GM18873 (cell line): ENCODE results near the gene STAC.
"Not testable (repeated sequence)": the region's sequence is repeated elsewhere in the genome, so short reads cannot be mapped to it uniquely, and the experiment has no call there.

Experiments used
- ATAC-seq: cut with Tn5 transposase; IDR thresholded peaks from one replicate; pipeline ENCODE4 v1.9.1; 2021; ENCODE audit warnings: mild to moderate bottlenecking, moderate library complexity, moderate number of reproducible peaks; ENCODE audit not compliant: unreplicated experiment, low FRiP score

STAC gene

DNA sequence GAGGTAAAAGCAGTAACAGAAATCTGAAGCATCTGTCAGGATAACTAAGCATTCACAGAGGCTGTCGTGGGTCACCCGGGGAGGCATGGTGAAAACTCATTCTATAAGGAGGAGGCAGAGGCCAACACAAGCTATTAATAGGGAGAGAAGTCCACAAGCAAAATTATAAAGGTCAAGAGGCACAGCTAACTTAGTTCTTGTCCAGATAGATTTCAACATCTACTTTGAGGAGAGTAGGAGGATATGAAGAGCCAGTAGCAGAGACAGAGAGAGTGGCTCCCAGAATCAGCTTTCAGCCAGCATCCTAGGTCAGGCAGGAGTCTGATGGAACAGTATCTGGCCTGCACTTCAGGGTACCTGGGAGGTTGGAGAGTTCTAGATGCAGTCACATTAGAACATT lies 95.3 kb downstream of the STAC start:
- ATAC-seq = no peak

DNA sequence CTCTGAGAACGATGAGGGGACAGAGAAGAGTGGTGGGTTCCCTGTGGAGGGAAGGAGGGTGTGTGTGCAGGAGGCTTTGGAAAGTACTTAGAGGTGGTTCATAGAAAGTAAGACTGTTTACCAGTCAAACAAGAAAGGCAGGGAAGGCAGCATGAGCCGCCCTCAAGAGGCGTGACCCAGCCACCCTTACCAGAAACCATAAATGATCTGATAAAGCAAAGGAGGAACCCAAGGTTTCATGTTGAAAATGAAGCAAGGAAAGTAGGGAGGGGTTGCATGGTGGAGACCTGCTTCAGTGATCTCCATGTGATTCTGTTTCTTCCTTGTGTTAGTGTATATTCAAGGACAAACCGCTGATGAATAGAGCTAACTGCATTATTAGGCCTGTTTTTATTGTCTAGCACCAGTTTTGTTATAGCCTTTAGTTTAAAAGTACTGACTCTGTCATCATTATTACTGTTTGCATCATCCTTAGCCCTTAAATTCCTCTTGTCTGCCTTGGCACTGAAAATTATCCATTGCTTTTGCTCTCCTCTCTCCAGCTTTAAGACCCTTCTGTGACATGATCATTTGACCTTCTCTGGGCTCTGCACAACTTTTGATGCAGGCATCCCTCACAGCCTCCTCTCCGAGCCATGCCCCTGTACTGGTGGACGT lies 96.1 kb downstream of the STAC start:
- ATAC-seq = no peak

DNA sequence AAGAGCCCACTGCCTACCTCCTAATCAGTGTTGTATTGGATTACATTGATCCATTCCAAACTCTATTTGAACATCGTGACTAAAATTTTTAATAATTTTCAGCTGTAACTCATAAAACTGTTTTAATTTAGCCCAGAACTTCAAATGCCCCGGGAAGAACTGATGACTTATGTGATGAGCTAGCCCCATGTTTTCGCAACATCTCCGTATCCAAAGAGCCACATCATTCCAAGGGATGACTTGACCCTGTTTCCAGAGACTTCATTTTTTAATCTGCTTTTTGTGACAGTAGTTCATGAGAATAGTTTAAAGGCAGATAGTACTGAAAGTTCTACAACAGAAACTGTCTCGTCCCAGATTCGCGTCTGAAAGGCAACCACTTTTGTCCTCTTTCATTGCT lies 97.4 kb downstream of the STAC start:
- ATAC-seq = no peak

DNA sequence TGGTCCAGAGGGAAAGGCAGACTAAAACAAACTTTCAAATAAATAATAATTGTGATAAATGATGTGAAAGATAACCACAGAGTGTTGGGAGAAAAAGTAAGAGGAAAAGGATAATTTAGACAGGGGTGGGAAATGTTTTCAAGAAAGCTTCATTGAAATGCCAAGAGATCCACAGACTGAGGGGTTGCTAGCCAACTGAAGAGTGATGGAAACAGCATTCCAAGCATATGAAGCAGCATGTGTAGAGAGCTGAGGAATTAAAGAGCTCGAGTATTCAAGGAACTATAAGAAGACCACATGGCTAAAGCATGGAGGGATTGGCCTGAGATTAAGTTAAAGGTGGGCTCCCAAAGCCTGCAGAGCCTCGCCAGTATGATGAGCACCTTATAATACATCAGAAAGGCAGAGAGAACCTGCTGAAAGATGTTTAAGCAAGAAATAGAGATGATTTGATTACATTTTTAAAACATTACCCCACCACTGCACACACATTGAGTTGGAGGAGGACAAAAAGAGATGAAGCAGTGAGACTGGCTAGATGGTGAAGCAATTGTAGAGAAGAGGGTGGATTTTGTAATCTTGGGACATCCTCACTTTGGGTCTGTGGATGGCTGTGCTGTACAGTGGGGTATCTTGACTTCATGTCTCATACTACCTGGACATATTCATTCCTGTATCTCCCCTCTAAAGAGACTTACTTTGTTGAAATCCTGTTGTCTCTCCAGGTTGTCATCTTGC lies 100.8 kb downstream of the STAC start:
- no peak for ATAC-seq

DNA sequence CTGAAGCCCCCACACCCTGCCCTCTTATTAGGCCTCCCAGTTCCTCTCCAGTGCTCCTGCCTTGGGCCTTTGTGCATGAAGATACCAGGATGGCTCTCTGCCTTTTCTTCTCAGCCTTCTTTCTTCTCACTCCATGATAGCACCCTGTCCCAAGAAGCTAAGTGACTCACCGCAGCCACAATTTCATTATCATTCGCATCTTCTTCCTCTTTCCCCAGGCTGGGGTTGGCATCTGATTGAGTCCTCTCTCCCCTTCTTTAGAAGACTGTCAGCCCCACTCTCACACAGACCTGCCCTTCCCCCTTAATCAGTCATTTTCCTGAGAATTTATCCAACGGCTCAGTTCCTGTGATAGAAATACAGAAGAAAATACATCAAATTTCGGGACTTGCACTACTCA lies 102.0 kb downstream of the STAC start:
- ATAC-seq = no peak

DNA sequence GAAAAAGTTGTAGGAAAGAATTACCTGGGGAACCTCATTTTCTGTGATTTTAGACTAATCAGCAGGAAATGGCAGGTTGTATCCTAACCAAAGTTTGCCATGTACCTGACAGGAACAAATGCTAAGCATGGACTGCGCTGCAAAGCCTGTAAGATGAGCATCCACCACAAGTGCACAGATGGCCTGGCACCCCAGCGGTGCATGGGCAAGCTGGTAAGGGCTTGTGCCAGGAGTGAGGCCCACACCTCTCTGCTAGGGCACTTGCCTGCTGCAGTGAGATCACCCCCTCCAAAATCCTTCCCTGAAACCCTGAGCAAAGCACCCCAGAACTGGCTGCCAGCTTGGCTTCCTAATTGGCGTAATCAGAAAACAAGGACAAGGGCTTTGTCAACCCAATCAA lies 102.6 kb downstream of the STAC start:
- ATAC-seq = no peak

DNA sequence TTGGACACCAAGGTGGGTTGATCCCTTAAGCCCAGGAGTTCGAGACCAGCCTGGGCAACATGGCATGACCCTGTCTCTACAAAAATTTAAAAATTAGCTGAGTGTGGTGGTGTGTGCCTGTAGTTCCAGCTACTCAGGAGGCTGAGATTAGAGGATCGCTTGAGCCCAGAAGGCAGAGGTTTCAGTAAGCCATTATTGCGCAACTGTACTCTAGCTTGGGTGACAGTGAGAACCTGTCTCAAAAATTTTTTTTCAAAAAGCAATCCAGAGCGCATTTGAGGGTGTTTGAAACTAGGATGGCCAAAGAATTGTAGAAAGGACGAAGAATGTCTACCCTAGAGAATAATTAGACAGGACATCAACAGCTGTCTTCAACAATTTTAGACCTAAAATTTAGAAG lies 103.4 kb downstream of the STAC start:
- no peak for ATAC-seq

DNA sequence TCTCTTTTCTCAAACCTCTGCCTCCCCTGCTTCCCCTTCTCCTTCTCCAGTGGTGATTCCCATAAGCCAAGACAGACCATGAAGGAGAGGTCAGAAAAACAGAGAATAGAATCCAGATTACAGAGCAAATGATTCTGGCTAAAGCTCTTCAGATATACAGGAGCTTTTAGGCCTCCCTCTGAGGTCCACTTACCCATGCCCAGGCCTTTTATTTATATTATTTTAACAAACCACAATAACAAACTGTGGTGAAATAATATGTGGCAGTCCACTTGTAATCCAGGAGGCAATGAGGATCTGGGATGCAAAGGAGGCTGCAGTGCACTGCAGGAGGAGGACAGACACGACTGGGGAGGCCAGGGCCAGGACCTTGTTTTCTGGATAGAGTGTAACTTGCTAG lies 104.1 kb downstream of the STAC start:
- no peak for ATAC-seq

DNA sequence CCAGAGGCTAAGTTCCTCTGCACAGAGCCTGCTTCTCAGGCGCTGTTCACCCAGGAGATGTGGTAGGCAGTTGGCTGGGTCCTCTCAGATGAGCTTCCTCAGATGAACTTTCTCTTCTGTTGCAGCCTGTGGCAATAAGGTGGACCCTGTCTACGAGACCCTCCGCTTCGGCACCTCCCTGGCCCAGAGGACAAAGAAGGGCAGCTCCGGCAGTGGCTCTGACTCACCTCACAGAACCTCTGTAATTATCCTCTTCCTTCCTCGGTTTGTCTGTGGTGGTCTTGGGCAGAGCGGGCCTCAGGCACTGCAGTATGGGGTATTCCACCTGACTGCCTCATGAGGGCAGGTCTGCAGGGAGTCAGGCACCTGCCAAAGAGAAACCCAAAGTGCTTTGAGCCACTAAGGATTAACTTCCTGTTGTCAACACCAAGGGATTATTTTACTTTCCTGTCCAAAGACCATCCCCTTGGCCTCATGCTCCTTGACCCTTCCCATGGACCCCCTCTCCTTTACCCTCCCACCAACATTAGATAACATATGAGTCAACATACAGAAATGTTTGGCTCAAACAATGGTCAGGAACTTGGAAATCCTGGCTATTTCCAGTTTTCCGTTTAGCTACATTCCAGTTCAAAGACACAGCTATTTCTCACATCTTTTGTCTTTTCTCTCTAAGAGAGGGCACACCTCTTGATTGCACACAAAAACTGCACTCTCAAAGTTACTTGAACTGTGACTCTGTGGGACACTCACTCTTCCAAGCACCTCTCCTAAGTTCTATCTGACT lies 105.9 kb downstream of the STAC start:
- ATAC-seq = no peak

DNA sequence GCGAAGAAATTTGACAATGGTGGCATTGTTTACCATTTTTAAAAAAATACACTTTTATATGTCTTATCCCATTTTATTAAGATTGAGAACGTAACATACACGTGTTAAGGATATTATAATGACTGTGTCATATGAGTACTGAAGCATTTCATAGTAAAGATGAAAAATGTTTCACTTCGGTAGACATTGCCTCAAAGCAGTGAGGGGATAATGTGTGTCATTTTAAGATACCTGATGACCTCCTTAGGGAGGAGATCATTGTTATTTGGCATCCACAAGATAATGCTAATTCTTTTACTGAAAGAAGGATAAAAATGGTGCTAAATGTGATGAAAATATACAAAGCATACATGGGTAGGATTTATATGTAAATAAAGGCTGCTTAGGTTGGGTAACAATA lies 107.3 kb downstream of the STAC start:
- ATAC-seq = no peak

DNA sequence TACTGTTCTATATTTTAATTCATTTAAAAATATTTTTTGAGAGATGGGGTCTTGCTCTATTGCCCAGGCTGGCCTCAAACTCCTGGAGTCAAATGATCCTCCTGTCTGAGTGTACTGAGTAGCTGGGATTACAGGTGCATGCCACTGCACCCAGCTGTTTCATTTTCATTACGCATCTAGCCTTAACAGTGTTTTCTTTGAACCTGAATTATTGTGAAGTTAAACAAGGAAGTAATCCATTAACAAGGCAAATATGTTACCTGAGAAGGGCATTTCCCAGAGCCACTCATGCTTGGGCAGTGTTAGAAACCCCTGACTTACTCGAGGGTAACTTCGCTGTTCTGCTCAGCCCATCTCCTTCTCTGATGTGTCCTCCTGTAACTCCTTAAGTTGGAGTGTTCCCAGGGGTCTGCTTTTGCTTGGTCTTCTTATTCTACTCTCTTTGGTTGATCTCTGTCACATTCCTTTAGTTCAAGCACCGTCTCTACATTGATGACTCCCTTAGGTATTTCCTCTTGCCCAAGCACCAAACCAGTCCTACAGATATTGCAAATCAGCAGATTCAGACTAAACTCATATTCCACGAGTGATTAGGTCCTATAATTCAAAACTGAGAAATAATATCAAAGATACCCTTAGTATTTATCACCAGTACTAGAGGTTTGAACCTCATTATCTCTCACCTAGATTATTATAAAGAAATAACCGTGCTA lies 107.9 kb downstream of the STAC start:
- ATAC-seq = peak; percentile 67

DNA sequence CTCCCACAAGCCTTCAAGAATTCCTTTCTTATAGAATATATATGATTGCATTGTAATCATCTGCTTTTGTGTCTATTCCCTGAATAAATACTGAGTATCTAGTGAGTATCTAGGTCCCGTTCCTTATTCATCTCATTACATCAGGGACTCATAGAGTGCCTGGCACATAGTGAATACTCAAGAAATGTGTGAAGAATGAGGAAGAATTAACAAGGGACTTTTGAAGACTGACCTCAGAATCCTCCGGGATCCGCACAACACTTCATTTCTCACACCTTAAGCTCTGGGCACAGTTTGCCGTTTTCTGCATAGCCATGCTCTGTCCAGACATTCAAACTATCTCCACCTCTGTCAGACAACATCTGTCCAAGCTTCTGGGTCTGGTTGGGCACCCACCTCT lies 108.8 kb downstream of the STAC start:
- no peak for ATAC-seq

DNA sequence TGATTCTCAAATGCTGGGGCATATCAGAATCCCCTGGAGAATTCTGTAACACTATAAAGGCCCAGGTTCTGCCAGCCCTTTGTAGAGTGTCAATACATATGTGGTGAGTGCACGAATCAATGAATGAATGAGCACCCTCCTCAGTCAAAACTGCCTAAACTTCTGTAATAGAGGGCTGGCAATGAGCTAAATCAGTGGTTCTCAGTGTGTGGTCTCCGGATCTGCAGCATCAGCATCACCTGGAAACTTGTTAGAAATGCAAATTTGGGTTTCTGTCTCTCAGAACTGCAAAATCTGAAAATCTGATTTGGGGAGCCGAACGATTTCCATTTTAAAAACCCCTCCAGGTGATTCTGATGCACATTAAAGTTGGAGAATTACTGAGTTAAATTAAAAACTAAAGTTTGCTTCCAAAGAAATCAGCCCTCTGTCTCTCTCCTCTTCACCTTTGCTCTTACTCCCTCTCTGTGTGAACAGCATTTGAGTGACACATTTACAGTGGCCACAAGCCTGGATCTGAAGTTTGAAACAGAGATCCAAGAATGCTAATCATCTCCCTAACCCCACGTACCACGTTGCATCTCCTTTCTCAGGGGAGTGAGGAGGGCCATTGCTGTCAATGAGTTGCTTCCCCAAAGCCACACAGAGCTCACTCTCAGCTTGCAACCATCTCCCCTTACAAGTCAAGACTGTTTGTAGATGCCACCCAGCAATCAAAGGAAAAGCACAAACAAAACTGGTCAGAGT lies 109.5 kb downstream of the STAC start:
- ATAC-seq = no peak

DNA sequence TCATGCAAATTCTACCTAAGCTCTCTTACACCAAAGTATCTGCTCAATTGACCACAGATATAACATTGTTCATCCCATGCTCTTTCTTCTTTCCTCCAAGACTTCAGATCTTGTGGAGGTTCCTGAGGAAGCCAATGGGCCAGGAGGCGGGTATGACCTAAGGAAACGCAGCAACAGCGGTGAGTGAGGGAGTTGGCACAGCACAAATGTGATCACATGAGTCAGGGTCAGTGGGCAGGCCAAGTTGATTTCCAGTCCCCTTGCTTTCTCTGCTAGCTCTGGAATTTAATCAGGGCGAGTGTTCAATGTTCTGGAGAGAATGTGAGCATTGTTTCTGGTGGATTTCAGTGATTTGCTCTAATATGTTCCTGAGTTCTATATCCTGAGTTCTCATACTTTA lies 112.7 kb downstream of the STAC start:
- no peak for ATAC-seq

DNA sequence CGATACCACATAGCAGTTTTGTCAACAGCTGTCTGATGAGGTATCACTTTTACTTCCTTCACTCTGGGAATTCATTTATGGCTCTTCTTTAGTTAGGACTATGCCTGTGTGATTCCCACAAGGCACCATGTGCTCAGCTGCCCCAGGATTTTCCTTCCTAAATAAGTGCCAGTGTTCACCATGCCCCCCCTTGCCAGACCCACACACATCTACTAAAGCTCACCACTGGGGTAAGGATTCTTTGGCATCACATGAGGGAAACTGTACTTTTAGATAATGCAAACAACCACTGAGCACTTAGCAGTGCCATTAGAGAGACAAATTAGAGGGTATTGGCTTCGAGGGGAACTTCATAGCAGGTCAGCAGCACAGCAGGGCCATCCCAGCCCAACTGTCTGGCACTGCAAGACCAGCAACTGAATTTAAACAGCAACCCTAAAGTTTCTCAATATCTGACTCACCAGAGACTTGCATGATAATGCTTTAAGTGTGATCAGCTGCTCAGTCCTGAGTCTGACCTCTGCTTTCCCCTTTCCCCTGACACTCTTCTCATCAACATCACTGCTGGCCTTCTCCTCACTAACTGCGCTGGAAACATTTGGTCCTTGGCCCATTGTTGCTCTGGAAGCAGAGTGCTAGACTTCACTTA lies 114.3 kb downstream of the STAC start:
- ATAC-seq = no peak

DNA sequence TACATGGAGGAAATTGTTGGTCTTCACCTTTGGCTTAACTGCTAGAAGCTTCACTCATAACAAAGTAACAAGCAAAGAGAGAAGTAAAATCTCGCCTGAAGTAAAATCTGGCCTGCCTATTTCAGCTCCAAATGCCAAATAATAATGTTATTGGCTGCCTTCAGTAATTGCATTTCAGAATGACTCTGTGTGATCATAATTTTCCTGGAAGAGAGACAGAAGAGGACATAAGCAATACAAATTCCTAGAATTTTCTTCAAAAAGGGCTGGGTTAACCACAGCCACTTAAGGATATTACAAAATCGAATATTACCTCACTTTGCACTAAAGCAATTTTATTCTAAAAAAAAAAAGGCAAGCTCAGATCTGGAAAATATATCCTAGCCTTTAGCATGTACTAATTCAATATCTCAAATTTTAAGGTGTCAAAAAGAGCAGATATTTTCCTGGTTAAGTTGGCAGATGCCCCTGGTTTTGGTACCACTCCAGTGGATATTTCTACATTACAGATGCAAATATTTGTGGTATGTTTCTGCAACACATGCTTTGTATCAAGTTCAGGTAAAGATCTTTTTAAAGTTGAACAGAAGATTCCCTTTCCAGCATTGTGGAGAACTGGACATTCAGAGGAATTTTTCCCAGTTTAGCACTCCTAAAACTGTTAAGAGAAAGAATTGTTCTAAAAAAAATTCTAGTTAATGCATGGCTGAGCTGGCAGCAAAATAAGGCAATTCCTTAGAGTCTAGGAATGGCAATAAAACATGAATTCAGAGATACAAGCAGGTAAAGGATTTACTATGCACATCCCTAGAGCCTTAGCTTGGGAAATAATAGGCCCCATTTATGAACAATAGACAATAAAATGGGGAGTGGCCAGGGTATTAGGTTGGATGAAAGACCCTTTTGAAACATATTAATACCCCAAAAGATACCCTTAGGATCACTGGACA lies 116.7 kb downstream of the STAC start:
- no peak for ATAC-seq

DNA sequence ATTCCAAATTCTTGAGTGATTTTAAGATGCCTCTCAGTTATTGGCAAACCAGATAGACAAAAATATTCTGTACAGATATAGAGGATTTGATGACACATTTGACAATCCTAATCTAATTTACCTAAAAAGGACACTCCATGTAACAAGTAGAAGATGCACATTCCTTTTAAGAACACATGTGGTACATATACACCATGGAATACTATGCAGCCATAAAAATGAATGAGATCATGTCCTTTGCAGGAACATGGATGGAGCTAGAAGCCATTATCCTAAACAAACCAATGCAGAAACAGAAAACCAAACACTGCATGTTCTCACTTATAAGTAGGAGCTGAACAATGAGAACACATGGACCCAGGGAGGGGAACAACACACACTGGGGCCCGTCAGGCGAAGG lies 119.7 kb downstream of the STAC start:
- ATAC-seq = not testable (repeated sequence)

DNA sequence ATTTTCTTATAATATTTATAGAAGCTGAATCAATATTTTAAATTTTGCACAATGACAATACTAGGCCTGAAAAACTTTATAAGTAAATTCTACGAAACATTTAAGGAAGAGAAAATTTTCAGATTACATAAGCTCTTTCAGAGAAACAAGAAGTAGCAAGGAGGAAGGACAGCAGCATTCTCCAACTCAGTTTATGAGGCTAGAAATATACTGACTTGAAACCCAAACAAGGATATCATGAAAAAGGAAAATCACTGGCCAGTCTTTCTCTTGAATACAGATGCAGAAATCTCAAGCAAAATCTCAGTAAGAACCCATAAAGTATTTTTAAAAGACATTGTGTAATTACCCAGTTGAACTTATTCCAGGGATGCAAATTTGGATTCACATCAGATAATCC lies 121.3 kb downstream of the STAC start:
- ATAC-seq = no peak

DNA sequence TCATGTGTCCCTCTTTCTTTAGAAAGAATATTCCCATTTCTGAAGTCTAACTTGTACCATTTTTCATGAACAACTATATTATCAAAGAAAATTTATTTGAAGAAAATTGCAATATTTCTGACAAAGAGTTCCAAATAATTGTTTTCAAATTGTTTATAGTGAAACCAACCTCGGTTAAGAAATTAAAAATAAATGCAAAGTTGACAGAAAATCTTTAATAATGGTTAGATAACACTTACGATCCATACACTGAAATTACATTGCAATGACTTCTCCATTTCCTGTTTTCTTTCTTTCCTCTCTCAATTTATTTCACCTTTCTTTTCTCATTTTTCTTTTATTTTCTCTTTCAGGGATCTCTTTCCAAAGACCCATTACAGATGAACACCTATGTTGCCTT lies 125.1 kb downstream of the STAC start:
- ATAC-seq = no peak
